Stimulated activated CD4-positive, alpha-beta T cell treated with anti-CD3 and anti-CD28 coated beads, Interleukin-2, amount 100 ng/mL, for 4 hours (primary cell): ENCODE results near the gene USP7.
"Not testable (repeated sequence)": the region's sequence is repeated elsewhere in the genome, so short reads cannot be mapped to it uniquely, and the experiment has no call there.

Experiments used
- DNase-seq: peaks from one replicate; pipeline ENCODE4 v3.0.0-alpha.2; 2020; ENCODE audit warnings: low read depth

USP7 gene

DNA sequence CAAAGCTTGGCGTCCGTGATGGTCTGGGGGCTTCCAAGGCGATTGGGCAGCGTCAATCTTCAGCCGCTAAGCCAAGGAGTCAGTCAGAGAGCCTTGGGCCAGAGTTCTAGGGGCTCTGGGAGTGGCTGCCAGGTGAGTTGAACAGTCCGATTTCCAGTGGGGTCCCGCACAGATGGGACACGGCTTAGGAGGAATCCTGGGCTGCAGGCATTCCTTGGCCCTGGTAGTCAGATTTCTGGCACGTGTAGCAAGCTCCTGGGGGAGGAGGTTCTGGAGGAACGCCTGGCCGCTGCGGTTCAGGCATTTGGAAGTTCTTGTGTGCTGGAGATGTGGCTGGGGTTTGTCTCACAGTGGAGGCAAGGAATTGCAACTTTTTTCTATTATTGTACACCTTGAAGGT, 120.4 kb downstream of the USP7 start:
- not testable (repeated sequence) for DNase-seq
